GM12891 (cell line): ENCODE measurements around the gene AGPAT4.

Source experiments
- POLR2A ChIP-seq: IDR thresholded peaks from 2 replicates; pipeline ENCODE4 v1.6.1; 2011; ENCODE audit warnings: low read depth, low read length, control low read depth
- POLR2AphosphoS5 ChIP-seq: IDR thresholded peaks from 2 replicates; pipeline ENCODE4 v1.6.1; 2011; ENCODE audit warnings: low read depth, low read length, control low read depth
- TAF1 ChIP-seq: IDR thresholded peaks from 2 replicates; pipeline ENCODE4 v1.6.1; 2011; ENCODE audit warnings: low read depth, low read length, control low read depth

DNA sequence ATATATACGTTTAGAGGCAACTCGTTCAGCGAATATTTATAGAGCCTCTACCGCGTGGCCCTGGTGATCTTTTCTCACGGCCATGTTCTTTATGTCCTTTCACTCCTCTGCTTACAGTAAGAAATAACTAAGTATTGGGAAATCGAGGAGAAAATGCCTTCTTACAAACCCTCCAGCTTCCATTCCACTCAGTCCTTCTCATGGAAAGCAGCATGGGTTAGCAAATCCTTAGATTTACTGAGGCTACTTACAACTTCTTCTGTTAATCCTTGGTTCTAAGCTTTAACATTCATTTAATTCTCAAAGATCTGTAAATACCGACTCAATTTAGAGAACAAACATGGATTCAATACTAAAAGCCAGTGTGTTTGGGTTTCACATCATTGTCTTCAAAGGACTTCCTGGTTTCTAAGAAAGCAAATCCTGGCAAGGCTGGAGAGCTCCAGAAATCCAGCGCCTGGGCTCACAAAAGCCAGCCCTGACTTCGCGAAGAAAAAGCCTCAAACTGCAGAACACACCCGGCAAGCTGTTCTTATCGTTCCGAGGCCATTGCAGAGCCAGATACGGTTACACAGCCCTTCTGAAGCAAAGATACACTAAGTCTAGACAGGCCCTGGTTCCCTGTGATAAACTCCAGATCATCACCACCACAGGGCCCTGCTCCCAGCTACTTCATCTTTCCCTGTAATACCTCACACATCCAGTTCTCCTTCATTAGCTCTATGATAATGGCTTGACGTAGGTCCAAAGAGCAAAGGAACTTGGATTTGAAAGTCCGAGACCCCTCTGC, 19.2 kb downstream of the AGPAT4 start:
- TF ChIP-seq POLR2A (no peak), POLR2AphosphoS5 (no peak), TAF1 (no peak)
